Liver (tissue), 9 donors: ENCODE results near the gene DIDO1. TPM values are rescaled to one million over a fixed set of nuclear protein-coding genes. Genes with fewer than 3 reads are reported as not detected.

Experiments used
- DNase-seq: peaks from one replicate; pipeline ENCODE4 v3.0.0-alpha.2; 2017; ENCODE audit warnings: low spot score
- H3K27ac ChIP-seq, 2 donors: one replicate each; pipeline ENCODE4 v1.7.0; 2013; ENCODE audit warnings: inconsistent platforms in 2 of 2, low read length in 2 of 2, control low read depth in 1 of 2, low read depth in 1 of 2, mild to moderate bottlenecking in 1 of 2
- H3K27me3 ChIP-seq, 4 donors: one replicate each; pipeline versions ENCODE4 v1.6.1 to v1.7.0; 2013; ENCODE audit warnings: low read length in 3 of 4, inconsistent platforms in 1 of 4, mild to moderate bottlenecking in 1 of 4, moderate library complexity in 1 of 4; ENCODE audit not compliant: control insufficient read depth in 4 of 4, insufficient read depth in 4 of 4
- H3K36me3 ChIP-seq, 4 donors: one replicate each; pipeline versions ENCODE4 v1.6.1 to v1.7.0; 2013; ENCODE audit warnings: low read length in 3 of 4, mild to moderate bottlenecking in 3 of 4, low read depth in 1 of 4, moderate library complexity in 1 of 4; ENCODE audit not compliant: control insufficient read depth in 4 of 4, insufficient read depth in 3 of 4
- H3K4me1 ChIP-seq, 4 donors: one replicate each; pipeline versions ENCODE4 v1.6.1 to v1.7.0; 2013; ENCODE audit warnings: low read length in 3 of 4, mild to moderate bottlenecking in 3 of 4, moderate library complexity in 1 of 4; ENCODE audit not compliant: control insufficient read depth in 4 of 4, insufficient read depth in 4 of 4
- H3K4me3 ChIP-seq, 3 donors: one replicate each; pipeline versions ENCODE4 v1.6.1 to v1.7.0; 2013; ENCODE audit warnings: low read length in 3 of 3, control low read depth in 1 of 3, low read depth in 1 of 3, mild to moderate bottlenecking in 1 of 3
- H3K9ac ChIP-seq, 2 donors: one replicate each; pipeline ENCODE4 v1.7.0; 2013; ENCODE audit warnings: low read length in 2 of 2, mild to moderate bottlenecking in 2 of 2, moderate library complexity in 2 of 2, control low read depth in 1 of 2, low read depth in 1 of 2
- H3K9me3 ChIP-seq, 4 donors: one replicate each; pipeline versions ENCODE4 v1.6.1 to v1.7.0; 2013; ENCODE audit warnings: low read length in 3 of 4; ENCODE audit not compliant: control insufficient read depth in 4 of 4
- EGR1 ChIP-seq, 2 donors: IDR thresholded peaks; 2 replicates each; pipeline ENCODE4 v1.6.1; 2016 to 2018; ENCODE audit warnings: antibody characterized with exemption in 2 of 2, low read depth in 2 of 2
- FOXA1 ChIP-seq: IDR thresholded peaks from 2 replicates; pipeline ENCODE4 v1.6.1; 2016; ENCODE audit warnings: antibody characterized with exemption
- FOXA2 ChIP-seq: IDR thresholded peaks from 2 replicates; pipeline ENCODE4 v1.6.1; 2016; ENCODE audit warnings: antibody characterized with exemption
- GABPA ChIP-seq, 2 donors: IDR thresholded peaks in 1 of 2; conservative IDR thresholded peaks in 1 of 2; 2 replicates each; pipeline ENCODE4 v1.6.1; 2016; ENCODE audit warnings: antibody characterized with exemption in 2 of 2, mild to moderate bottlenecking in 1 of 2, moderate library complexity in 1 of 2
- HNF4A ChIP-seq, 2 donors: conservative IDR thresholded peaks; 2 replicates each; pipeline ENCODE4 v1.6.1; 2016; ENCODE audit warnings: antibody characterized with exemption in 2 of 2, mild to moderate bottlenecking in 2 of 2
- JUND ChIP-seq, 2 donors: IDR thresholded peaks; 2 replicates each; pipeline ENCODE4 v1.6.1; 2016; ENCODE audit warnings: antibody characterized with exemption in 2 of 2
- RAD21 ChIP-seq, 2 donors: IDR thresholded peaks; 2 replicates each; pipeline ENCODE4 v1.6.1; 2016; ENCODE audit warnings: antibody characterized with exemption in 2 of 2, mild to moderate bottlenecking in 2 of 2
- RXRA ChIP-seq, 2 donors: IDR thresholded peaks; 2 replicates each; pipeline ENCODE4 v1.6.1; 2017 to 2018; ENCODE audit warnings: antibody characterized with exemption in 2 of 2, mild to moderate bottlenecking in 1 of 2
- SP1 ChIP-seq: IDR thresholded peaks from 2 replicates; pipeline ENCODE4 v1.6.1; 2018; ENCODE audit warnings: antibody characterized with exemption, mild to moderate bottlenecking
- TAF1 ChIP-seq: conservative IDR thresholded peaks from 2 replicates; pipeline ENCODE4 v1.6.1; 2016; ENCODE audit warnings: antibody characterized with exemption, mild to moderate bottlenecking
- YY1 ChIP-seq: IDR thresholded peaks from 2 replicates; pipeline ENCODE4 v1.6.1; 2016; ENCODE audit warnings: antibody characterized with exemption, mild to moderate bottlenecking
- ZBTB33 ChIP-seq: IDR thresholded peaks from 2 replicates; pipeline ENCODE4 v1.6.1; 2016; ENCODE audit warnings: antibody characterized with exemption
- WGBS: extraction: QIAGEN DNeasy Blood & Tissue Kit; methylation state at CpG from one replicate; pipeline ENCODE4 v1.1.7; 2013; 5-methylcytosine and 5-hydroxymethylcytosine counted together
- polyA plus RNA-seq, 2 donors: library from polyadenylated mRNA; stranded (reverse) in 1 of 2; unstranded in 1 of 2; fragments of 200-250 nt in 1 of 2; fragments of >200 nt in 1 of 2; fragmentation: Nextera tagmentation in 1 of 2; extraction: Ambion mirVana in 1 of 2; gene quantifications; one replicate each; pipeline versions ENCODE4 v1.2.1 to v1.2.3, GENCODE V29; 2013 to 2015
- total RNA-seq, 2 donors: library from RNA; depleted of rRNA; stranded (reverse); fragments of >200 nt; gene quantifications; one replicate each; pipeline ENCODE4 v1.2.3, GENCODE V29; 2014
- TF ChIP-seq, protein P1 (sequence below): IDR thresholded peaks from 2 replicates; pipeline ENCODE4 v1.6.1; 2016; ENCODE audit warnings: antibody characterized with exemption
- donor health status: healthy.
- donor health status: healthy.
- donor health status: healthy.
- donor health status: healthy.
- donor health status: healthy.

The DIDO1 gene
- total and polyA plus RNA-seq, 4 donors: 10.1 to 43.1 (median 17.4) TPM

DNA sequence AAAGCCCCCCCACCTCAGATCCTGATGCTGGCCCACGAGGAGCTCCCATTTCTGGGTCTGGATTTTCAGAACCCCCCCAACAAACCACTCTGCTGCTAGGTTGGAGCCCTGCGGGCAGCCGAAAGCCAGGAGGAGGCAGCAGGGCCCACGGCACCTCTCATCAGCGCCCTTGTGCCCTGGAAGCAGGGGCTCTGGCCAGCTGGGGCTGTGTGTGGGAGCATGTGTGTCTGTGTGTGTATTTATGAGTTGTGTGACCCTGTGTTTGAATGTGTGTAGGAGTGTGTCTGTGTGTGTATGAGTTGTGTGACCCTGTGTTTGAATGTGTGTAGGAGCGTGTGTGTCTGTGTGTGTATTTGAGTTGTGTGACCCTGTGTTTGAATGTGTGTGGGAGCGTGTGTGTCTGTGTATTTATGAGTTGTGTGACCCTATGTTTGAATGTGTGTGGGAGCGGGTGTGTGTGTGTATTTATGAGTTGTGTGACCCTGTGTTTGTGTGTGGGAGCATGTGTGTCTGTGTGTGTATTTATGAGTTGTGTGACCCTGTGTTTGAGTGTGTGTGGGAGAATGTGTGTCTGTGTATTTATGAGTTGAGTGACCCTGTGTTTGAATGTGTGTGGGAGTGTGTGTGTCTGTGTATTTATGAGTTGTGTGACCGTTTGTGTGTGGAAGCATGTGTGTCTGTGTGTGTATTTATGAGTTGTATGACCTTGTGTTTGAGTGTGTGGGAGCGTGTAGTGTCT lies 45.1 kb upstream of the DIDO1 start:
- no peak for DNase-seq
- TF ChIP-seq RAD21 (IDR thresholded peaks at IDR 0.05): no peak
- no peak for TF ChIP-seq ZBTB33
- TF ChIP-seq GABPA (IDR thresholded peaks at IDR 0.05 in 1 of 2, conservative IDR thresholded peaks at IDR 0.05 in 1 of 2): no peak
- no peak for TF ChIP-seq RXRA (IDR thresholded peaks at IDR 0.05)
- TF ChIP-seq SP1: no peak
- no peak for TF ChIP-seq TAF1
- TF ChIP-seq, protein P1, sequence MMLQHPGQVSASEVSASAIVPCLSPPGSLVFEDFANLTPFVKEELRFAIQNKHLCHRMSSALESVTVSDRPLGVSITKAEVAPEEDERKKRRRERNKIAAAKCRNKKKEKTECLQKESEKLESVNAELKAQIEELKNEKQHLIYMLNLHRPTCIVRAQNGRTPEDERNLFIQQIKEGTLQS: no peak
- TF ChIP-seq YY1: no peak
- TF ChIP-seq EGR1 (IDR thresholded peaks at IDR 0.05; ENCODE audit: low read depth in 2 of 2): no peak
- no peak for TF ChIP-seq HNF4A (conservative IDR thresholded peaks at IDR 0.05)
- Histone ChIP-seq H3K9me3 (no peaks in the 10 kb centered on the region), H3K27me3 (peaks cover 0 to 8% (median 5%) of the 10 kb centered on the region in 4 donors), H3K36me3 (peaks cover 0 to 7% (median 2%) of the 10 kb centered on the region in 4 donors), H3K9ac (no peak overlapping the region), H3K4me3 (no peak overlapping the region), H3K4me1 (peaks cover 5 to 20% (median 9%) of the 10 kb centered on the region in 4 donors), H3K27ac (no peak overlapping the region)
- WGBS: 81% methylated on average over 10 of the region's 10 CpGs

GRCh38 chr20:62970307-62971210 lies 44.3 kb upstream of the DIDO1 start:
- H3K9me3 ChIP-seq: no peaks in the 10 kb centered on the region
- TF ChIP-seq RXRA (IDR thresholded peaks at IDR 0.05) (no peak), EGR1 (IDR thresholded peaks at IDR 0.05; ENCODE audit: low read depth in 2 of 2) (peak in 1 of 2 donors; percentile 53)
- H3K9ac ChIP-seq: no peak overlapping the region
- no peak overlapping the region for H3K27ac ChIP-seq
- DNase-seq: no peak
- 56% methylated on average over 33 of the region's 33 CpGs for WGBS
- H3K4me3 ChIP-seq: no peak overlapping the region
- peaks cover 0 to 8% (median 5%) of the 10 kb centered on the region in 4 donors for H3K27me3 ChIP-seq
- H3K4me1 ChIP-seq: peaks cover 5 to 20% (median 10%) of the 10 kb centered on the region in 4 donors
- H3K36me3 ChIP-seq: peaks cover under 1 to 9% (median 3%) of the 10 kb centered on the region in 4 donors

DNA sequence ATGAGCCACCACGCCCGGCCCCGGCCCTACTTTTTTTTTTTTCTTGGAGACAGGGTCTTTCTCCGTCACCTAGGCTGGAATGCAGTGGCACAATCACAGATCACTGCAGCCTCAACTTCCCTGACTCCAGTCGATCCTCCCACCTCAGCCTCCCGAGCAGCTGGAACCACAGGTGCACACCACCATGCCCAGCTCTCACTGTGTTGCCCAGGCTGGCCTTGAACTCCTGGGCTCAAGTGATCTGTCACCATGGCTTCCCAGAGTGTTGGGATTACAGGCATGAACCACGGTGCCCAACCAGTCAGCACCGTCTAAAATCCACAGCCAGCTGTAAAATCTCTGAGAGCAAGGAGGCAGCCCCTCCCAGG lies 43.6 kb upstream of the DIDO1 start:
- no peak for TF ChIP-seq JUND (IDR thresholded peaks at IDR 0.05)
- TF ChIP-seq ZBTB33: no peak
- TF ChIP-seq FOXA2: no peak
- TF ChIP-seq SP1: no peak
- TF ChIP-seq YY1: no peak
- no peak for TF ChIP-seq FOXA1
- TF ChIP-seq TAF1: no peak
- no peak for TF ChIP-seq EGR1 (IDR thresholded peaks at IDR 0.05; ENCODE audit: low read depth in 2 of 2)
- no peak overlapping the region for H3K27ac ChIP-seq
- no peak overlapping the region for H3K4me3 ChIP-seq
- peaks cover 0 to 8% (median 5%) of the 10 kb centered on the region in 4 donors for H3K27me3 ChIP-seq
- H3K36me3 ChIP-seq: peaks cover 6 to 16% (median 8%) of the 10 kb centered on the region in 4 donors
- peaks cover 5 to 20% (median 10%) of the 10 kb centered on the region in 4 donors for H3K4me1 ChIP-seq
- 73% methylated on average over 8 of the region's 8 CpGs for WGBS
- no peaks in the 10 kb centered on the region for H3K9me3 ChIP-seq
- no peak overlapping the region for H3K9ac ChIP-seq
- DNase-seq: no peak
